ENCODE measurements around the gene TRIM5.

TRIM5 gene

DNA sequence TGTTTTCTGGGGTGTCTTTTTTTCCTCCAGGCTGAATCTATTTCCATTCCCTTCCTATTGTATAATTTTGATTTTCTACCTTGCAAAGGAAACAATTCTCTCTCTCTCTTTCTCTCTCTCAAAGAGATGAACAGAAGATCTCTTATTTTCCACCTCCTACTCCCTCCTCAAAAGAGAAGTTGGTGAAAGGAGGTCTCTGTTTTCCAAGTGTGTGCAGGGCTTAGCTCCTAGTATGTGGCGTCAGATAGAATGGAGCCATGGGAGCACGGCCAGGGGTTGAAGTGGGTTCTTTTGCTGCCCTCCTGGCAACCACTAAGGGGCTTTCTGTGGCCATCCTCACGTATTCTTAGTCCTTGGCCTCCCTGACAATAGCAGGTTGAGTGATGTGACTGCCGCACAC, 59.6 kb downstream of the TRIM5 start:
- Histone ChIP-seq H3K4me3 (replicated peaks; ENCODE audit: low read depth, low read length) (peak overlapping the region; percentile 84), H3K27me3 (replicated peaks; ENCODE audit: control insufficient read depth, insufficient read depth, low read length) (no peaks in the 10 kb centered on the region), H3K36me3 (ENCODE audit: control insufficient read depth, insufficient read depth, low read length) (no peaks in the 10 kb centered on the region)
- no peak for DNase-seq (ENCODE audit: extremely low read depth, insufficient read length)
- TF ChIP-seq, protein P1, sequence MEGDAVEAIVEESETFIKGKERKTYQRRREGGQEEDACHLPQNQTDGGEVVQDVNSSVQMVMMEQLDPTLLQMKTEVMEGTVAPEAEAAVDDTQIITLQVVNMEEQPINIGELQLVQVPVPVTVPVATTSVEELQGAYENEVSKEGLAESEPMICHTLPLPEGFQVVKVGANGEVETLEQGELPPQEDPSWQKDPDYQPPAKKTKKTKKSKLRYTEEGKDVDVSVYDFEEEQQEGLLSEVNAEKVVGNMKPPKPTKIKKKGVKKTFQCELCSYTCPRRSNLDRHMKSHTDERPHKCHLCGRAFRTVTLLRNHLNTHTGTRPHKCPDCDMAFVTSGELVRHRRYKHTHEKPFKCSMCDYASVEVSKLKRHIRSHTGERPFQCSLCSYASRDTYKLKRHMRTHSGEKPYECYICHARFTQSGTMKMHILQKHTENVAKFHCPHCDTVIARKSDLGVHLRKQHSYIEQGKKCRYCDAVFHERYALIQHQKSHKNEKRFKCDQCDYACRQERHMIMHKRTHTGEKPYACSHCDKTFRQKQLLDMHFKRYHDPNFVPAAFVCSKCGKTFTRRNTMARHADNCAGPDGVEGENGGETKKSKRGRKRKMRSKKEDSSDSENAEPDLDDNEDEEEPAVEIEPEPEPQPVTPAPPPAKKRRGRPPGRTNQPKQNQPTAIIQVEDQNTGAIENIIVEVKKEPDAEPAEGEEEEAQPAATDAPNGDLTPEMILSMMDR (IDR thresholded peaks at IDR 0.05; ENCODE audit: insufficient read depth, low read length, poor library complexity, severe bottlenecking): no peak

DNA sequence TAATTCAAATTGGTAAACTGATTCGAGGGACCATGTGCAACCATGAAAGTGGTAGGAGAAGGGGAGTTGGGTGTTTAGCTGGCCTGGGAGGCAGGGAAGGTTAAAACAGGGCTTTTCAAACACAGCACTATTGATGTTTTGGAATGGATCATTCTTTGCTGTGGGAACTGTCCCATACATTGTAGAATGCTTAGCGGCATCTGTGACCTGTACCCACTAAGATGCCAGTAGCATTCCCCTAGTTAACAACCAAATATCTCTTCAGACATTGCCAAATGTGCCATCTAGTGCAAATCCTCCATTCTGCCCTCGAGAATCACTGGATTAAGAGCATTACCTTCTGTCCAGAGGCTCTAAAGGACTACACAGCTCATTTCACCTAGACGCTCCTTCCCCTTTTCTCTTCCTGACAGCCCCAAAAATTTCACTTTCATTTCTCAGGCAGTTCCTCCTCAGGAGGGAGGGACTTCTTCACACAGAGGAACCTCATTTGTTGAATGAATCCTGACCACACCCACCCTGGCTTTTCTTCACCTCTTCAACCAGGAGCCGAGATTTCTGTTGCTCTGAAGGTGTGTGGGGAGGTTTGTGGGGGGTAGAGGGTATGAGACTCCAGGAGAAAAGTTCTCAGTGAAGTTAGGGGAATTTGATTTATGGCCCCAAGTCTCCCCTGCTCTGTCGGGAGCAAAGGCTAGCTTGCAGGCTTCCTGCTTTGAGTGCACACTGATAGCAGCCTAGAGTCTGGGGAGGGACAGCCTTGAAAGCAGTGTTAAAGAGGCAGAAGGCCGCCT, 60.2 kb downstream of the TRIM5 start, which contains the start of gene TRIM34:
Gene TRIM34 (plus strand): TSS at position 513 of the 791 bp plus-strand sequence. CDS start 7,331 bp downstream, outside the sequence.
- no peaks in the 10 kb centered on the region for H3K36me3 ChIP-seq (ENCODE audit: control insufficient read depth, insufficient read depth, low read length)
- H3K4me3 ChIP-seq (replicated peaks; ENCODE audit: low read depth, low read length): peak within 1 kb of the TSS; percentile 84
- DNase-seq (ENCODE audit: extremely low read depth, insufficient read length): peak; percentile 63
- H3K27me3 ChIP-seq (replicated peaks; ENCODE audit: control insufficient read depth, insufficient read depth, low read length): no peaks in the 10 kb centered on the region
- TF ChIP-seq, protein P1 (IDR thresholded peaks at IDR 0.05; ENCODE audit: insufficient read depth, low read length, poor library complexity, severe bottlenecking): no peak

DNA sequence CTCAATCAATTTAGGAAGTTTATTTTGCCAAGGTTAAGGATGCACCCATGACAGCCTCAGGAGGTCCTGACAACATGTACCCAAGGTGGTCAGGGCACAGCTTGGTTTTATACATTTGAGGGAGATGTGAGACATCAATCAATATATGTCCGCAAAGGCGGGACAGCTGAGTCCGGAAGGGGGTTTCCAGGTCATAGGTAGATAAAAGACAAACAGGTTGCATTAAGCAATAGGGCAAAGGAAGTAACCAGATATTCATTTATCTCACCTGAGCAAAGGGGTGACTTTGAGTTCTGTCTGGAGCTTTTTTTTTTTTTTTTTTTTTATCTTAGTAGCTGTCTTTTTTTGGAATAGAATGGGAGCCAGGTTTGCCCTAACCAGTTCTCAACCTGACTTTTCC, 62.1 kb downstream of the TRIM5 start:
- DNase-seq (ENCODE audit: extremely low read depth, insufficient read length): no peak
- Histone ChIP-seq H3K4me3 (replicated peaks; ENCODE audit: low read depth, low read length) (no peak overlapping the region), H3K36me3 (ENCODE audit: control insufficient read depth, insufficient read depth, low read length) (no peaks in the 10 kb centered on the region), H3K27me3 (replicated peaks; ENCODE audit: control insufficient read depth, insufficient read depth, low read length) (no peaks in the 10 kb centered on the region)
- TF ChIP-seq, protein P1 (IDR thresholded peaks at IDR 0.05; ENCODE audit: insufficient read depth, low read length, poor library complexity, severe bottlenecking): no peak

DNA sequence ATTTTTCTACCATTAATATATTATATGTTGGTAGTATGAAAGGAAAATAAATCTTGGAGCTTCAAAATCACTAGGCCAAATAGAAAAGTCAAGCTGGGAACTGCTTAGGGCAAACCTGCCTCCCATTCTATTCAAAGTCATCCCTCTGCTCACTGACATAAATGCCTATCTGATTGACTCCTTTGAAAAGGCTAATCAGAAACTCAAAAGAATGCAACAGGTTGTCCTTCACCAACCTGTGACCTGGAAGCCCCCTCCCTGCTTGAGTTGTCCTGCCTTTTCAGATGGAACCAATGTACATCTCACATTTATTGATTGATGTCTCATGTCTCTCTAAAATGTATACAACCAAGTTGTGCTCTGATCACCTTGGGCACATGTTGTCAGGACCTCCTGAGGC, 63.3 kb downstream of the TRIM5 start:
- no peak overlapping the region for H3K4me3 ChIP-seq (replicated peaks; ENCODE audit: low read depth, low read length)
- H3K27me3 ChIP-seq (replicated peaks; ENCODE audit: control insufficient read depth, insufficient read depth, low read length): no peaks in the 10 kb centered on the region
- DNase-seq (ENCODE audit: extremely low read depth, insufficient read length): no peak
- H3K36me3 ChIP-seq (ENCODE audit: control insufficient read depth, insufficient read depth, low read length): no peaks in the 10 kb centered on the region
- TF ChIP-seq, protein P1 (IDR thresholded peaks at IDR 0.05; ENCODE audit: insufficient read depth, low read length, poor library complexity, severe bottlenecking): no peak

DNA sequence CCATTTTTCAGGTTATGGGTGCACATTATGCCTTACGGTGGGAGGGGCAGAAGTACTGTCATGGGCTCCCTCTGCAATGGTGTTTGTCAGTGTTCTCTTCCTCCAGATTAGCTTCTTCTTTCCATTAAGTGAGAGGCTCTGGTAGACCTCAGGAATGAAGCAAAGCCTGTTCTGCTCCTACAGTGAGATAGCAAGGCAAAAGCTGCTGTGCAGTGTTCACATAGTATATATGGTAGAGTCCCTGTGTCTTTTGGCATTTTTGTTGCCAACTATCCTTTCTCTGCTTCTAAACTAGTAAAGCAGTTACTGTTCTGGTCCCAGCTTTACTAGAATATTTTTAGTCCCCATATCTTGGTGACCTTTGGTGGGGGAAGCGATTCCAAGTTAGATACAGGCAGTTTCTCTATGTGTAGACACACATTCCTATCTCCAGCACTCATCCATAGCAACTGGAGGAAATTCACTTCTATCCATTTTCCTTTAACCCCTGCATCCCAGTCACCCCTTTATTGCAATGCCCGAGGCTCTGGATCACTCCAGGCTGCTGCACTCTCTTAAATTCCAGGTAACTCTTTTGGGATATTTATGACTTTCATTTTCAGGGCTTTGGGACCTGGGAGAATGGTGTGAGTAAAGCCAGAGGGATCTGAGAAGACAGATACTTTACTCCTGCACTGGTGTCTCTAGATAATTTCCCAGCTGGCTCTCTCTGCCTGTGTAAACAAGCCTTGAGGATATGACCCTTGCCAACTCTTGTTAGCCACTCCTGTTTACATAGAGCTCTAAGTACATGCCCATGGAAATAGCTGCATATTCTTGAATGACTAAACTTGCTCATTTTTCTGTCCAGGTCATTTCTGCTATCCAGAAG, 64.0 kb downstream of the TRIM5 start:
- Histone ChIP-seq H3K36me3 (ENCODE audit: control insufficient read depth, insufficient read depth, low read length) (no peaks in the 10 kb centered on the region), H3K27me3 (replicated peaks; ENCODE audit: control insufficient read depth, insufficient read depth, low read length) (no peaks in the 10 kb centered on the region)
- no peak for DNase-seq (ENCODE audit: extremely low read depth, insufficient read length)

More for the DNA sequence above, 64.0 kb downstream of the TRIM5 start:
- TF ChIP-seq, protein P1 (IDR thresholded peaks at IDR 0.05; ENCODE audit: insufficient read depth, low read length, poor library complexity, severe bottlenecking): no peak
- H3K4me3 ChIP-seq (replicated peaks; ENCODE audit: low read depth, low read length): no peak overlapping the region

Measured in GM06990 (cell line).